ENCODE measurements around the gene FNDC8.
"Not testable (repeated sequence)": the region's sequence is repeated elsewhere in the genome, so short reads cannot be mapped to it uniquely, and the experiment has no call there.

The FNDC8 gene

GRCh38 chr17:35121315-35121714, at the start of gene FNDC8:
FNDC8 (plus strand) TSS chr17:35121615; CDS start chr17:35121694, 79 bp downstream.
- no peak for DNase-seq

- no peak for DNase-seq
These were observed 48.1 kb upstream of the FNDC8 start for GRCh38 chr17:35073183-35073790.

GRCh38 chr17:35073991-35074627, 47.3 kb upstream of the FNDC8 start:
- no peak for DNase-seq

- DNase-seq = no peak
These were observed 46.4 kb upstream of the FNDC8 start for GRCh38 chr17:35074711-35075707.

- no peak for DNase-seq
These were observed 44.5 kb upstream of the FNDC8 start for GRCh38 chr17:35076874-35077273.

- no peak for DNase-seq
These were observed 41.6 kb upstream of the FNDC8 start for GRCh38 chr17:35079547-35080423.

GRCh38 chr17:35080536-35080935, 40.9 kb upstream of the FNDC8 start:
- DNase-seq = no peak

- DNase-seq = no peak
These were observed 39.8 kb upstream of the FNDC8 start for GRCh38 chr17:35081638-35082037.

GRCh38 chr17:35082073-35082657, 39.2 kb upstream of the FNDC8 start:
- DNase-seq = no peak

- DNase-seq = no peak
These were observed 38.3 kb upstream of the FNDC8 start for GRCh38 chr17:35083071-35083470.

- DNase-seq = no peak
These were observed 36.4 kb upstream of the FNDC8 start for GRCh38 chr17:35084987-35085386.

GRCh38 chr17:35086164-35086563, 35.3 kb upstream of the FNDC8 start:
- DNase-seq = no peak

- no peak for DNase-seq
These were observed 34.4 kb upstream of the FNDC8 start for GRCh38 chr17:35086931-35087573.

GRCh38 chr17:35087731-35088355, 33.6 kb upstream of the FNDC8 start:
- DNase-seq = no peak

GRCh38 chr17:35088356-35088880, 33.0 kb upstream of the FNDC8 start:
- peak; percentile 47 for DNase-seq

- DNase-seq = peak; percentile 90
These were observed 32.4 kb upstream of the FNDC8 start for GRCh38 chr17:35088881-35089585.

GRCh38 chr17:35089586-35090296, 31.7 kb upstream of the FNDC8 start:
- peak; percentile 50 for DNase-seq

- DNase-seq = not testable (repeated sequence)
These were observed 30.7 kb upstream of the FNDC8 start for GRCh38 chr17:35090707-35091106.

- no peak for DNase-seq
These were observed 26.5 kb upstream of the FNDC8 start for GRCh38 chr17:35094902-35095301.

- DNase-seq = no peak
These were observed 25.7 kb upstream of the FNDC8 start for GRCh38 chr17:35095741-35096140.
